ENCODE data around the gene KAT2B.
A peak's percentile ranks its signal among the peaks of the same experiment; 100 is the strongest.
"Not testable (repeated sequence)": the region's sequence is repeated elsewhere in the genome, so short reads cannot be mapped to it uniquely, and the experiment has no call there.

KAT2B gene

GRCh38 chr3:20041197-20041780, 1.0 kb downstream of the KAT2B start:
- DNase-seq (ENCODE audit: low read depth): peak; percentile 59

DNA sequence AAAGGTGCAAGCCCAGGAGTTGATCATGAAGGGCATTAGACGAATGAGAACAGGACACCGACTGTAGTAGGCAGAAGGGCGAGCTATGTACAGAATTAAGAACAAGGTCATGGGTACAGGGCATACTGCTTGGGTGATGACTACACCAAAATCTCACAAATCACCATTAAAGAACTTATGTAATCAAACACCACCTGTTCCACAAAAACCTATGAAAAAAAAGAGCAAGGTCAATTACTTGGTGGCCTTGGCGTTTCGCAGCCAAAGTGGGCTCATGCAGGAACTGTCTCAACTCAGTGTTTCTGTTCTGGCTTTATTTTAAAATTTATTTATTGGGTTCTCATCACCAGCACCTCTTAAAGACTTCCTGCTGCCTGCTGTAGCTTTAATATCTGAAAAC, 2.1 kb downstream of the KAT2B start:
- no peak for DNase-seq (ENCODE audit: low read depth)

- peak; percentile 25 for DNase-seq (ENCODE audit: low read depth)
Measured at GRCh38 chr3:20043396-20043795, 3.1 kb downstream of the KAT2B start.

DNA sequence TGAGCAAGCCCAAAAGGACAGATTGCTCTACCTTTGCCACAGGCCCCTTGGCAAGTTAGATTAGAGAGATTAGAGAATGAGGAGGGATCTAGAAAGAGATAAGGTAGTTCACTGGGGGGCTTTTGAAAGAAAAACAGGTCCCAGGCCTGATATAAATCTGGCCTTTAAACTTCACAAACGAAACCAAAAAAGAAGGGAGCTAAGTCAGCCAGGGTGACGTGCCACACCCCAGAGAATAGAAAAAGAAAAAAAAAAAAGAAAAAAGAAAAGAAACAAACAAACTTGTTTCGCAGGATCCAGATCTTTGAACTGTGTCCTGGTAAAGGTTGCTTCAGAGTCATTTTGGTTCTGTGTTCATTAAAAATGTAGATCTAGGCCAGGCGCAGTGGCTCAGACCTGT, 3.6 kb downstream of the KAT2B start:
- no peak for DNase-seq (ENCODE audit: low read depth)

DNA sequence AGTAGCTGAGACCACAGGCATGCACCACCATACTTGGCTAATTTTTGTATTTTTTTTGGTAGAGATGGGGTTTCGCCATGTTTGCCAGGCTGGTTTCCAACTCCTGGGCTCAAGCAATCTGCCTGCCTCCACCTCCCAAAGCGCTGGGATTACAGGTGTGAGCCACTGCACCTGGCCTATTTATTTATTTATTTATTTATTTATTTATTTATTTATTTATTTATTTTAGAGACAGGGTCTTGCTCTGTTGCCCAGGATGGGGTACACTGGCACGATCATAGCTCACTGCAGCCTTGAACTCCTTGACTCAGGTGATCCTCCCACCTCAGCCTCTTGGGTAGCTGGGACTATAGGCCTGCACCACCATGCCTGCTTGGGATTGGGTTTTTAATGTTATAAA, 4.9 kb downstream of the KAT2B start:
- not testable (repeated sequence) for DNase-seq (ENCODE audit: low read depth)

DNA sequence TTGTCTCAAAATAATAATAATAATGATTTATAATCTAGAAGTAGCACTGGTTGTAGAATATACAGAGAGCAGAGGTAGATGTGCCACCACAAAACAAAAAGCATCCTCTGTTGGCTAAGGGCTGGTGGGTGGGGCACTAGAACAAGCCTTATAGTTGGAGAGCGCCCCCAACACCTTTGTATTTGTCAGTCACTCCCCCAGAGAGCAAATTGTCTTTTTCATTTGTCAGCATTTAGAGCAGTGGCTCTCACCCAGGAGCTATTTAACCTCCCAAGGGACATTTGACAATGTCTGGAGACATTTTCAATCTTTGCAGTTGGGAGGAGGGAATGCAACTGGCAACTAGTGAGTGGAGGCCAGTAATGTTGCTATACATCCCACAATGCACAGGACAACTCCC, 6.3 kb downstream of the KAT2B start:
- DNase-seq (ENCODE audit: low read depth): no peak

DNA sequence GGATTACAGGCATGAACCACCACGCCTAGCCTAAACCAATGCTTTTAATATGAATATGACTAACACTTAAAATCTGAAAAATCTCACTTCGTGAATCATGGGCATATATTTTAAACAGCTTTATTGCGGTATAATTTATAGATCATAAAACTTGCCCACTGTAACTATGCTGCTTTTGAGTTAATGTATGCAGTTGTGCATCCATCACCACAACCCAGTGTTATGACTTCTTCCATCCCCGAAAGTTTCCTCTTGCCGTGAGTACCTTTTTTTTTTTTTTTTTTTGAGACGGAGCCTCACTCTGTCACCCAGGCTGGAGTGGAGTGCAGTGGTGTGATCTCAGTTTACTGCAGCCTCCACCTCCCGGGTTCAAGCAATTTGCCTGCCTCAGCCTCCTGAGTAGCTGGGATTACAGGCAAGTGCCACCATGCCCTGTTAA, 7.1 kb downstream of the KAT2B start:
- no peak for DNase-seq (ENCODE audit: low read depth)

DNA sequence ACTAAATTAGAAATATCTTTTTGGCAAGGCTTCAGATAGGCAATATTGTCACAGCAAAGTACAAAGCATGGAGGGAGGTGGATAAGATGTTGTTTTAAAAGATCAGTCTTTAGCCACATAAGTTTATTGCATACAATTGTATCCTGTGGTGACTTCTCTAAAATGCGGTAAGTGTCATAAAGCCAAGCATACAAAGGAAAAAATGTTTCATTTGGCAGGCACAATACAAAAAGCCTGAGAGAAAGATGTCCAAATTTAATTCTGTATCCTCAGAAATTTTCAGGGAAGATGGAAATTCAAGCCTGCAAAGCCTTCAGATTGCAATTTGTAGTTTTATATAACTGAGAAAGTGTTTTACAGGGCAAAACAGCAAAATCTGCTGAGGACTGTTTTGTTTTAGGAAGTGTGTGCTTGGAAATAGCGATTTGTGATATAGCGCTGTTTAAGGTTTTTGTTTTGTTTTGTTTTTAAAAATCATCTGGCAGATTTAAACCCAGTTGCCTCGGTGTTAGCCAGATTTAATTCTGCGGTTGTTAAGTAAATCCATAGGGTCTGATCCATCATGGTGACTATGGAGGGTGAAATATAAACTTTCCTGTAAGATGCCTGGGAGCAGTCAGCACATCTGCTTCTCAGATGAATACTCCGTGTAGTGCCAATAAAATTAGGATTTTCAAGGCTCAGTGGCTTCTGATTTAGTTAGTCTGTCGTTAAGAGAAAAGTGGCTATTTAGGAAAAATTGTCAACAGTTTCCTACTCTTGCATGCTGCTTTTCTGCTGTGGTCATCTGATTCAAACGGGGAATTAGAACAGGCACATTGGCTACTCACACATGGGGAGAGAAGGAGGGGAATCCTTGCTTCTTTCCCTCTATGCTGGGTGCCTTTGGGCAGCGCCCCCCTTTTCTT, 8.0 kb downstream of the KAT2B start:
- DNase-seq (ENCODE audit: low read depth): no peak

GRCh38 chr3:20051123-20051806, 11.0 kb downstream of the KAT2B start:
- DNase-seq (ENCODE audit: low read depth): no peak

DNA sequence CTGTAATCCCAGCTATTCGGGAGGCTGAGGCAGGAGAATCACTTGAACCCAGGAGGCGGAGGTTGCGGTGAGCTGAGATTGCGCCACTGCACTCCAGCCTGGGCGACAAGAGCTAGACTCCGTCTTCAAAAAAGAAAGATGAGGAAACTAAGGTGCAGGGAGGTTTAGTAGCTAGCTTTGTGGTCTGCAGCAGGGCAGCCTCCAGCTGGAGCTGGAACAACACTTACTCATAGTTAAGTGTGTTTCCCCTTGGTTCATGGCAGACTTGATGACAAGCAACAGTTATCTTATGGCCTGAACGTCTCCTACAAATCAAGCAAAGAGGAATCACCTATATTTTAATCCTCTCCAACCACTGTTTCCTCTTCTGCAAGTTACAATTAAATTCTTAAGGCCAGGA, 12.6 kb downstream of the KAT2B start:
- no peak for DNase-seq (ENCODE audit: low read depth)

GRCh38 chr3:20054549-20054987, 14.3 kb downstream of the KAT2B start:
- peak; percentile 66 for DNase-seq (ENCODE audit: low read depth)

GRCh38 chr3:20055020-20055775, 15.0 kb downstream of the KAT2B start:
- DNase-seq (ENCODE audit: low read depth): no peak

DNA sequence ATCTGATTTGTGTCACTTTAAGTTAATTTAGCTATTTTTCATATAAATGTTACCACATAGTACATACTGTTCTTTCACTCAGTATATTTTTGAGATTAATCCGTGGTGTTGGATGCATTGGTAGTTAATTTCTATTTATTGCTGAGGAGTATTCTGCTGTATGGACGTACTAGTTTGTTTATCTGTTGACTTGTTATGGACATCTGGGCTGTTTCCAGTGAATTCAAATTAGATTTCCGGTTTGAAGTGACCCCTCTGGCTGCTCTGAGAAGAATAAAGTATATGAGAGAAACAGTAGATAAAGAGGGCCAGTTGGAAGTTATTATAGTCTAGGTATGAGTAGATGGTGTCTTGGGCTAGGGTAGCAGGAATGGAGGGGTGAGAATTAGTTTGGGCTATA, 15.6 kb downstream of the KAT2B start:
- no peak for DNase-seq (ENCODE audit: low read depth)

- DNase-seq (ENCODE audit: low read depth): no peak
Measured at GRCh38 chr3:20056725-20057611, 16.7 kb downstream of the KAT2B start.

DNA sequence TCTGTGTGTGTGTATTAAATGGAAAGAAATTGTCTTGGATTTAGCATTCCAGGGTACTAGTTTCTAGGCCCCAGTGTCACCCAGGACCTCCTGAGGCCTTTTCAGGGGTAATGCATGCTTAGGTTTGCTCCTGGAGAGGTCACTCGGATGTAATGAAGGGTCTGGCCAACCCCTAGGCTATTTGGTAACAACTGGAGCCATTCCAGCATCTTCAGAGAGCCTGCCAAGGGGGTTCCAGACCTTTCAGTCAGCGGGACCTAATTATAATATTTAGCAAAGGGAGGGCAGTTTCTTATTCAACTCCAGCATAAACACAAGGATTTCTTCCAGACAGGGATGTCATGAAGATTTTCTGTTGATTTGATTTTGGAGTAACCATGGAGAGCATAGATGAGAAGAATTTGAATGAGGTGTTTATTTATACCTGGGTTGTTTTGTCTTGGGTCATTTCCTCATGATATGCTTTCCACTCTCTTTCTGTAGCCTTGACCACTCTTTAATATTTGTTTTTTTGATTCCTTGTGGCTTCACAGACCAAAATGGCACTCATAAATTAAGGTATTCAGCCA, 17.4 kb downstream of the KAT2B start:
- DNase-seq (ENCODE audit: low read depth): no peak

GRCh38 chr3:20059929-20060328, 19.7 kb downstream of the KAT2B start:
- no peak for DNase-seq (ENCODE audit: low read depth)

DNA sequence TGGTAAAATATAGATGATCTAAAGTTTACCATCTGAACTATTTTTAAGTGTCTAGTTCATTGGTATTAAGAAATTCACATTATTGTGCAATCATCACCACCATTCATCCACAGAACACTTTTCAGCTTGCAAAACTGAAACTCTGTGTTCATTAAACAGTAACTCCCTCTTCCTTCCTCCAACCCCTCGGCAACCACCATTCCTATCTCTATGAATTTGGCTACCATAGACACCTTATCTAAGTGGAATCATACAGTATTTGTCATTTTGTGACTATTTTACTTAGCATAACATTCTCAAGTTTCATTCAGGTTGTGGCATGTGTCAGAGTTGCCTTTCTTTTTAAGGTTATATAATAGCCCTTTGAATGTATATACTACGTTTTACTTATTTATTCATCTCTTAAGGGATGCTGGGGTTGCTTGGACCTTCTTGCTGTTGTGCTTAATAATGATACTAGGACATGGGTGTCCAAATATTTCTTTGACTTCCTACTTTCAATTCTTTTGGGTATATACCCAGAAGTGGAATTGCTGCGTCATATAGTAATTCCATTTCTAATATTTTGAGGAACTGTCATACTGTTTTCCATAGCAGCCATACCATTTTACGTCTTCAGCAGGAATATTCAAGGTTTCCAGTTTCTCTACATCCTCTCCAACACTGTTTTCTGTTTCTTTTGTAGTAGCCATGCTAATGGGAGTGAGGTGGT, 20.9 kb downstream of the KAT2B start:
- DNase-seq (ENCODE audit: low read depth): no peak

GRCh38 chr3:20062996-20063395, 22.8 kb downstream of the KAT2B start:
- no peak for DNase-seq (ENCODE audit: low read depth)

DNA sequence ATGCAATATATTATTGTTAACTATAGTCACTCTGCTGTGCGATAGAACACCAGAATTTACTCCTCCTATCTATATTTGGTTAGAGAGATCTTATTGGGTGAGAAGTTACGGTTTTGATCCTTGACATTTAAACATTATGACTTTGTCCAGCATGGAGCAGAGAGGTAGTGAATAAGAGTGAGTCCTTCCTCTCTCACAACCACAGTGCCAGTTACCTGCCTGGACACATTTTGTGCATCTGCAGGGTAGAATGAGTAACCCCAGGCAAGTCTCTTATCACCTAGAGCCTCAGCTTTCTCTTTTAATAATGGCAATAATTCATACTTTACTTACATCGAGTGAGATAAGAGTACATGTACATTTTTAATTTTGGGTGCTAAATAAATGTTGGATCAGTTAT, 24.1 kb downstream of the KAT2B start:
- DNase-seq (ENCODE audit: low read depth): no peak
